Testis (tissue), 3 donors: ENCODE measurements around the gene IL36G. TPM values are rescaled to one million over a fixed set of nuclear protein-coding genes. Genes with fewer than 3 reads are reported as not detected.
A peak's percentile ranks its signal among the peaks of the same experiment; 100 is the strongest.

Source experiments
- DNase-seq: peaks from one replicate; pipeline ENCODE4 v3.0.0-alpha.2; 2019
- H3K27ac ChIP-seq, 2 donors: fragments of 200-600 bp; sonication (generic); one replicate each; pipeline ENCODE4 v1.5.1; 2019
- H3K27me3 ChIP-seq: fragments of 200-600 bp; sonication (generic); one replicate; pipeline ENCODE4 v1.5.1; 2019
- H3K36me3 ChIP-seq: fragments of 200-600 bp; sonication (generic); one replicate; pipeline ENCODE4 v1.5.1; 2017; ENCODE audit warnings: low read depth; ENCODE audit errors: missing control alignments
- H3K4me1 ChIP-seq: fragments of 200-600 bp; sonication (generic); one replicate; pipeline ENCODE4 v1.5.1; 2019
- H3K4me3 ChIP-seq, 2 donors: fragments of 200-600 bp; sonication (generic); one replicate each; pipeline ENCODE4 v1.5.1; 2017 to 2019
- H3K9me3 ChIP-seq: fragments of 200-600 bp; sonication (generic); one replicate; pipeline ENCODE4 v1.5.1; 2017
- POLR2A ChIP-seq: fragments of 450-650 bp; IDR thresholded peaks from one replicate; pipeline ENCODE4 v1.6.1; 2017; ENCODE audit warnings: antibody characterized with exemption, mild to moderate bottlenecking, moderate library complexity
- WGBS, 2 donors: methylation state at CpG; one replicate each; pipeline ENCODE4 v1.1.5; 2018; 5-methylcytosine and 5-hydroxymethylcytosine counted together
- intact Hi-C: fragments of 100-400 bp; cut with DNase I; formaldehyde crosslinking; loops from one replicate; pipeline ENCODE4 v1.15.1; 2023; ENCODE audit warnings: low total_unique reads
- polyA plus RNA-seq: library from polyadenylated mRNA; stranded (reverse); fragments of 350-450 nt; fragmentation: Illumina TruSeq; extraction: RNeasy Lipid Tissue Mini Kit (QIAGEN cat#74804); gene quantifications from one replicate; pipeline ENCODE4 v1.2.3, GENCODE V29; 2014; ENCODE audit warnings: low read depth, low replicate concordance; ENCODE audit not compliant: insufficient read depth
- total RNA-seq, 2 donors: library from RNA; depleted of rRNA; stranded (reverse); fragments of >200 nt; gene quantifications; one replicate each; pipeline ENCODE4 v1.2.3, GENCODE V29; 2016
- TF ChIP-seq, protein P1 (sequence below), 3 experiments: fragments of 450-650 bp in 2 of 3; fragments of 200-600 bp in 1 of 3; sonication (generic) in 1 of 3; IDR thresholded peaks; one replicate each; pipeline ENCODE4 v1.5.1; 2016 to 2019; ENCODE audit warnings: antibody characterized with exemption in 3 of 3, mild to moderate bottlenecking in 2 of 3, moderate library complexity in 1 of 3

IL36G gene
- total and polyA plus RNA-seq, 3 donors from 2014 or later: 0.68 TPM; not detected in 2

DNA sequence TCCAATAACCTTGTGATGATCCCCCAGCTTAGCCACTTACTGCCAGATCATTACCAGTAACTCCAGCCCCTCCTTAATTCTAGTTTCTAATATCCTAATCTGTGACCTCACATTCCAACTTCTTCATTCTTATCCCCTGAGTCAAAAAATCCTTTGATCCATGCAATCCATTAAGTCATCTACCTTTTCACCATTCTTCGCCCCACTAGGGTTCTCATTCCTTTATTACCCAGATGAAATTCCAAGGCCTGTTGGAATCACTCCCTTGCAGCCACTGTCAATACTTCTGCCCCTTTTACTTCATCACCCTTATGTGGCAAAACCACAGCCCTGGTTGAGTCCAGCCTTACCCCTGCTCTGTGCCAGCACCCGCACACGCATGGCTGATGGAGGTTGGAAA is 20.3 kb upstream of the IL36G start:
- TF ChIP-seq, protein P1, sequence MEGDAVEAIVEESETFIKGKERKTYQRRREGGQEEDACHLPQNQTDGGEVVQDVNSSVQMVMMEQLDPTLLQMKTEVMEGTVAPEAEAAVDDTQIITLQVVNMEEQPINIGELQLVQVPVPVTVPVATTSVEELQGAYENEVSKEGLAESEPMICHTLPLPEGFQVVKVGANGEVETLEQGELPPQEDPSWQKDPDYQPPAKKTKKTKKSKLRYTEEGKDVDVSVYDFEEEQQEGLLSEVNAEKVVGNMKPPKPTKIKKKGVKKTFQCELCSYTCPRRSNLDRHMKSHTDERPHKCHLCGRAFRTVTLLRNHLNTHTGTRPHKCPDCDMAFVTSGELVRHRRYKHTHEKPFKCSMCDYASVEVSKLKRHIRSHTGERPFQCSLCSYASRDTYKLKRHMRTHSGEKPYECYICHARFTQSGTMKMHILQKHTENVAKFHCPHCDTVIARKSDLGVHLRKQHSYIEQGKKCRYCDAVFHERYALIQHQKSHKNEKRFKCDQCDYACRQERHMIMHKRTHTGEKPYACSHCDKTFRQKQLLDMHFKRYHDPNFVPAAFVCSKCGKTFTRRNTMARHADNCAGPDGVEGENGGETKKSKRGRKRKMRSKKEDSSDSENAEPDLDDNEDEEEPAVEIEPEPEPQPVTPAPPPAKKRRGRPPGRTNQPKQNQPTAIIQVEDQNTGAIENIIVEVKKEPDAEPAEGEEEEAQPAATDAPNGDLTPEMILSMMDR (IDR thresholded peaks at IDR 0.05): no peak
- no peak for TF ChIP-seq POLR2A
- intact Hi-C loops: no loop called here
- 90 to 97% methylated on average over 3 of the region's 3 CpGs for WGBS, 2 donors

DNA sequence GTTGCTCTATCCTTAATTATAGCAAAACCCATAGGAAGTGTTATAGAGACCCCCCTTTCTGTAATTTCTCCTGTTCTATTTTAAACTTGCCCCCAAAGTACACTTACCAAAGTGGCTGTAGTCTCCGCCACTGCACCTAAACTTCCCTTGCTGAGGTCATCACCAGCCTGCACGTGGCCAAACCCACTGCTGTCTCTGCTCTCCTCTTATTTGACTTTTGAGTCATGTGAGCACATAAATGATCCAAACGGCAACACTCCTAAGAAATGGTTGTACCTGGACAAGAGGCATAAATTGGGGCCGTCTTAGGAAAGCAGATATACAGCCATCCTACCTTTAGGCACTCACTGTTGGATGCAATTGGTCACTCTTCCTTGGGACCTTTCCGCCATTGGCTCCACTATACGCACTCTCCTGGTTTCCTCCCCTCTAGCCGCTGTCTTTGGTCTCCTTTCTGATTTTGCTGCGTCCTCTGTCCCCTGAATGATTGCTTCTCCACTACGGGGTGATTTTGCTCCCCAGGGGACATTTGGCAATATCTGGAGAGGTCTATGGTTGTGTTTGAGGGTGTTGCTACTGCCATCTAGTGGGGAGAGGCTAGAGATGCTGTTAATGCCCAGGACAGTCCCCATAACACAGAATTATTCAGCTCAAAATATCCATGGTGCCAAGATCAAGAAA is 19.2 kb upstream of the IL36G start:
- Histone ChIP-seq H3K4me3 (no peak overlapping the region), H3K27ac (no peak overlapping the region), H3K4me1 (no peaks in the 10 kb centered on the region), H3K36me3 (no peaks in the 10 kb centered on the region), H3K27me3 (no peaks in the 10 kb centered on the region), H3K9me3 (no peaks in the 10 kb centered on the region)
- no peak for TF ChIP-seq POLR2A
- TF ChIP-seq, protein P1 (IDR thresholded peaks at IDR 0.05): peak in 2 of 3 experiments; percentile 27 to 54
- DNase-seq: peak; percentile 32
- WGBS, 2 donors: 51 to 58% methylated on average over 9 of the region's 9 CpGs
- intact Hi-C loops: no loop called here

More for the DNA sequence above, 20.3 kb upstream of the IL36G start:
- Histone ChIP-seq H3K27me3 (no peaks in the 10 kb centered on the region), H3K36me3 (no peaks in the 10 kb centered on the region), H3K4me1 (no peaks in the 10 kb centered on the region), H3K27ac (no peak overlapping the region), H3K9me3 (no peaks in the 10 kb centered on the region), H3K4me3 (no peak overlapping the region)
- no peak for DNase-seq

DNA sequence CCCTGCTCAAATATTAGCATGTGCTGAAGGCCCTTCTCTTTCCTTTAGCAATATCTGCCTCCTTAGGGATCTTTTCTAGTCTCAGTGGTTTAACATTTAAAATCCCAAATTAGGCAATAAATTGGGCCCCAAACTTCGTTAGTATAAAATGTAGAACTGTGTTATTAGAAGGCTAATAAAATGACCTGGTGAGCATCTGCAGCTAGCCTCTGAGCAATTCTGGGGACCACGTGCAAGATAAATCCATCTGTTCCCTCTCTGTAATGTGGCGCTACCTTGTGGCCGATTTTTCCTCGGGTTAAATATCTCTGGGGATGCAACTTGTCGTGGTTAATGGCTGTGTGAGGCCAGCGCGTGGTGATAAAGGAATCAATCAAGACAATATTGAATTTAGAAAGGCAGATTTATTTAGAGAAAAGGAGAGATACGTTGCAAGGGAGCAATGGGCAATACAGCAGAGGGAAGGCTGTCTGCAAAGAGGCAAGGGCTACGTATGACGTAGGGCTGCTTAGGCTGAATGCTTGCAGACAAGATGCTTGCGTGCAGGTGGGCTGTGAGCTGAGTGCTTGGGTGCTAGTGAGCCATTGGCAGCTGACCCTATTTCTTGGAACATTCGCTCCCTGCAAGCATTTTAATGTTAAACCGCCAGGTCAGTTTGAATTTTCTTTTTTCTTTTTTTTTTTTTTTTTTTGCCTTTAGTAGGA is 18.5 kb upstream of the IL36G start:
- 59 to 65% methylated on average over 14 of the region's 14 CpGs for WGBS, 2 donors
- no peaks in the 10 kb centered on the region for H3K4me1 ChIP-seq
- intact Hi-C loops: no loop called here

DNA sequence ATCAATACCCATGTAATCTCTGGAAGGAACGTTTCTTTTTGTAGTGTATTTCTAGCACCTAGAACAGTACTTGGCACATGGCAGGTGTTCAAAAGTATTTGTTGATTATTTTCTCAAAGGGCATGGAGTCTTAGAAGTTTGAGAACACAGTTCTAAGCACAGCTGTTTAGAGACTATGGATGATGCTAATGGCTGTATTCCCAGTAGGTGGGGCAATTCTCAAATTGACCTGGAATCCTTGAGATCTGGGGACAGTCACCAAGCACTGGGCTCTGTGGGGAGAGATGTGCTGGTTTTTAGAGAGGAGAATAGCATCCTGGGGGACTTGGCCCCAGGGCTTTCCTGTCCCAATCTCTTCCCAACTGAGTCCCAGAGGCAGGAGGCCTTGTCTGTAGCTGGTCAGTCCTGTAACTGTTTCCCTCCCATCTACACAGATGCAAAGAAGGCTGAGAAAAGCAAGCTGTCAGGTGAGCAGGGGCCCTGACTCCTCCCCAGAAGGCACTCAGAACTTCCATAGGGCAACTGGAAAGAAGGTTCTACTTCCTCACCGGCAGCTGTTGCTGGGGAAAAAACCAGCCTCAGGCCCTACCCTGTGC is 17.5 kb upstream of the IL36G start:
- intact Hi-C loops: no loop called here
- Histone ChIP-seq H3K27me3 (no peaks in the 10 kb centered on the region), H3K27ac (no peak overlapping the region), H3K36me3 (no peaks in the 10 kb centered on the region), H3K4me1 (no peaks in the 10 kb centered on the region), H3K4me3 (no peak overlapping the region), H3K9me3 (no peaks in the 10 kb centered on the region)
- TF ChIP-seq POLR2A: no peak
- TF ChIP-seq, protein P1 (IDR thresholded peaks at IDR 0.05): no peak
- DNase-seq: no peak
- 57 to 59% methylated on average over 2 of the region's 2 CpGs for WGBS, 2 donors

More for the DNA sequence above, 18.5 kb upstream of the IL36G start:
- Histone ChIP-seq H3K36me3 (no peaks in the 10 kb centered on the region), H3K4me3 (no peak overlapping the region), H3K27me3 (no peaks in the 10 kb centered on the region), H3K27ac (no peak overlapping the region), H3K9me3 (no peaks in the 10 kb centered on the region)
- TF ChIP-seq POLR2A: no peak
- TF ChIP-seq, protein P1 (IDR thresholded peaks at IDR 0.05): no peak
- no peak for DNase-seq
